HEK293 (cell line): ENCODE measurements around the gene ELAVL2.

Experiments
- CTCF ChIA-PET: fragments of 350-600 bp; formaldehyde crosslinking; extraction: SDS; loops from one replicate; lab custom pipeline; 2021; ENCODE audit warnings: antibody characterized with exemption; lab: Yijun Ruan, JAX
- POLR2A ChIA-PET: fragments of 300-600 bp; formaldehyde crosslinking; extraction: SDS; loops from one replicate; lab custom pipeline; 2020; ENCODE audit warnings: antibody characterized with exemption, inconsistent platforms; lab: Yijun Ruan, JAX
- H3K27ac ChIP-seq: fragments of 200-500 bp; sonication (Bioruptor generic); 2 replicates; pipeline ENCODE4 v1.5.1; 2014; ENCODE audit warnings: low read depth, low read length, control low read depth, inconsistent platforms; ENCODE audit errors: extremely low read depth
- H3K36me3 ChIP-seq, 2 experiments: fragments of 200-500 bp in 1 of 2; sonication (Bioruptor generic) in 1 of 2; 1 replicate in 1 of 2; 2 replicates in 1 of 2; pipeline ENCODE4 v1.5.1; 2014 to 2017; ENCODE audit warnings: inconsistent platforms in 2 of 2, low read length in 2 of 2; ENCODE audit not compliant: control insufficient read depth in 2 of 2, insufficient read depth in 1 of 2
- H3K4me1 ChIP-seq: fragments of 200-500 bp; sonication (Bioruptor generic); 2 replicates; pipeline ENCODE4 v1.5.1; 2014; ENCODE audit warnings: mild to moderate bottlenecking, low read length, inconsistent platforms; ENCODE audit not compliant: control insufficient read depth, insufficient read depth
- H3K4me3 ChIP-seq: 2 replicates; pipeline ENCODE4 v1.5.1; 2011; ENCODE audit warnings: low read depth, mild to moderate bottlenecking, control low read depth, low read length, moderate library complexity
- H3K9me3 ChIP-seq: fragments of 200-500 bp; sonication (Bioruptor generic); 2 replicates; pipeline ENCODE4 v1.5.1; 2014; ENCODE audit warnings: low read depth, low read length, inconsistent platforms; ENCODE audit not compliant: control insufficient read depth, insufficient read depth
- BCL11A ChIP-seq: fragments of 450-650 bp; formaldehyde crosslinking; IDR thresholded peaks from 2 replicates; pipeline ENCODE4 v1.5.1; 2016; ENCODE audit warnings: low read depth, missing biosample characterization, missing genetic modification characterization
- CTCF ChIP-seq: fragments of 450-650 bp; formaldehyde crosslinking; IDR thresholded peaks from 2 replicates; pipeline ENCODE4 v1.5.1; 2016; ENCODE audit warnings: missing biosample characterization, missing genetic modification characterization
- PATZ1 ChIP-seq: fragments of 450-650 bp; formaldehyde crosslinking; IDR thresholded peaks from 2 replicates; pipeline ENCODE4 v1.5.1; 2016; ENCODE audit warnings: missing biosample characterization, missing genetic modification characterization
- SP7 ChIP-seq: fragments of 450-650 bp; formaldehyde crosslinking; IDR thresholded peaks from 2 replicates; pipeline ENCODE4 v1.5.1; 2016; ENCODE audit warnings: missing biosample characterization, missing genetic modification characterization
- ZNF16 ChIP-seq: fragments of 450-650 bp; formaldehyde crosslinking; IDR thresholded peaks from 2 replicates; pipeline ENCODE4 v1.5.1; 2016; ENCODE audit warnings: low read depth, missing biosample characterization, missing genetic modification characterization
- ZNF274 ChIP-seq, 2 experiments: fragments of 200-500 bp in 1 of 2; fragments of 450-650 bp in 1 of 2; sonication (Bioruptor generic) in 1 of 2; formaldehyde crosslinking in 1 of 2; IDR thresholded peaks; 2 replicates each; pipeline versions ENCODE4 v1.5.1 to v1.6.1; 2014 to 2016; ENCODE audit warnings: borderline replicate concordance in 1 of 2, inconsistent platforms in 1 of 2, low read length in 1 of 2, missing biosample characterization in 1 of 2, missing genetic modification characterization in 1 of 2
- ZNF391 ChIP-seq: fragments of 450-650 bp; formaldehyde crosslinking; IDR thresholded peaks from 2 replicates; pipeline ENCODE4 v1.5.1; 2016; ENCODE audit warnings: low read depth, missing biosample characterization, missing genetic modification characterization, borderline replicate concordance
- ZNF404 ChIP-seq: fragments of 450-650 bp; formaldehyde crosslinking; IDR thresholded peaks from 2 replicates; pipeline ENCODE4 v1.5.1; 2017; ENCODE audit warnings: missing biosample characterization, missing genetic modification characterization
- ZNF423 ChIP-seq: fragments of 450-650 bp; formaldehyde crosslinking; IDR thresholded peaks from 2 replicates; pipeline ENCODE4 v1.5.1; 2016; ENCODE audit warnings: missing biosample characterization, missing genetic modification characterization
- ZNF510 ChIP-seq: fragments of 450-650 bp; formaldehyde crosslinking; IDR thresholded peaks from 2 replicates; pipeline ENCODE4 v1.5.1; 2018; ENCODE audit warnings: mild to moderate bottlenecking, missing genetic modification characterization, missing biosample characterization; ENCODE audit not compliant: insufficient replicate concordance
- ZNF561 ChIP-seq: fragments of 450-650 bp; IDR thresholded peaks from 2 replicates; pipeline ENCODE4 v1.5.1; 2018; ENCODE audit warnings: missing biosample characterization, missing genetic modification characterization, borderline replicate concordance
- ZNF621 ChIP-seq: fragments of 450-650 bp; formaldehyde crosslinking; IDR thresholded peaks from 2 replicates; pipeline ENCODE4 v1.5.1; 2017; ENCODE audit warnings: missing biosample characterization, missing genetic modification characterization
- ZNF791 ChIP-seq: fragments of 450-650 bp; formaldehyde crosslinking; IDR thresholded peaks from 2 replicates; pipeline ENCODE4 v1.5.1; 2016; ENCODE audit warnings: missing biosample characterization, missing genetic modification characterization
- ZSCAN30 ChIP-seq: fragments of 450-650 bp; IDR thresholded peaks from 2 replicates; pipeline ENCODE4 v1.5.1; 2018; ENCODE audit warnings: missing biosample characterization, mild to moderate bottlenecking, missing genetic modification characterization, moderate library complexity
- TF ChIP-seq, protein P1 (sequence below): fragments of 450-650 bp; formaldehyde crosslinking; IDR thresholded peaks from 2 replicates; pipeline ENCODE4 v1.5.1; 2017; ENCODE audit warnings: missing biosample characterization, missing genetic modification characterization
- TF ChIP-seq, protein P2 (sequence below): fragments of 450-650 bp; formaldehyde crosslinking; IDR thresholded peaks from 2 replicates; pipeline ENCODE4 v1.5.1; 2016; ENCODE audit warnings: missing biosample characterization, missing genetic modification characterization
- TF ChIP-seq, protein P3 (sequence below): fragments of 450-650 bp; formaldehyde crosslinking; IDR thresholded peaks from 2 replicates; pipeline ENCODE4 v1.5.1; 2016; ENCODE audit warnings: missing biosample characterization, missing genetic modification characterization
- TF ChIP-seq, protein P4 (sequence below): sonication (generic); formaldehyde crosslinking; IDR thresholded peaks from 2 replicates; pipeline ENCODE4 v1.8.1; 2022; ENCODE audit warnings: mild to moderate bottlenecking, moderate library complexity, missing genetic modification reagents
- TF ChIP-seq, protein P5 (sequence below): fragments of 450-650 bp; formaldehyde crosslinking; IDR thresholded peaks from 2 replicates; pipeline ENCODE4 v1.5.1; 2016; ENCODE audit warnings: missing biosample characterization, missing genetic modification characterization

The ELAVL2 gene

GRCh38 chr9:23771746-23772384 lies 54.2 kb downstream of the ELAVL2 start:
- Histone ChIP-seq H3K4me1 (peaks cover 21% of the 10 kb centered on the region), H3K4me3 (no peak overlapping the region), H3K36me3 (no peaks in the 10 kb centered on the region), H3K9me3 (no peaks in the 10 kb centered on the region), H3K27ac (no peak overlapping the region)
- TF ChIP-seq, protein P1, sequence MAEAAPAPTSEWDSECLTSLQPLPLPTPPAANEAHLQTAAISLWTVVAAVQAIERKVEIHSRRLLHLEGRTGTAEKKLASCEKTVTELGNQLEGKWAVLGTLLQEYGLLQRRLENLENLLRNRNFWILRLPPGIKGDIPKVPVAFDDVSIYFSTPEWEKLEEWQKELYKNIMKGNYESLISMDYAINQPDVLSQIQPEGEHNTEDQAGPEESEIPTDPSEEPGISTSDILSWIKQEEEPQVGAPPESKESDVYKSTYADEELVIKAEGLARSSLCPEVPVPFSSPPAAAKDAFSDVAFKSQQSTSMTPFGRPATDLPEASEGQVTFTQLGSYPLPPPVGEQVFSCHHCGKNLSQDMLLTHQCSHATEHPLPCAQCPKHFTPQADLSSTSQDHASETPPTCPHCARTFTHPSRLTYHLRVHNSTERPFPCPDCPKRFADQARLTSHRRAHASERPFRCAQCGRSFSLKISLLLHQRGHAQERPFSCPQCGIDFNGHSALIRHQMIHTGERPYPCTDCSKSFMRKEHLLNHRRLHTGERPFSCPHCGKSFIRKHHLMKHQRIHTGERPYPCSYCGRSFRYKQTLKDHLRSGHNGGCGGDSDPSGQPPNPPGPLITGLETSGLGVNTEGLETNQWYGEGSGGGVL (tag by site-specific recombination) = no peak
- TF ChIP-seq ZNF423 (tag by site-specific recombination) (no peak), ZNF391 (tag by site-specific recombination) (no peak), ZSCAN30 (tag by site-specific recombination) (no peak), ZNF274 (IDR thresholded peaks at IDR 0.05; ENCODE audit: low read length) (no peak), ZNF274 (tag by site-specific recombination; IDR thresholded peaks at IDR 0.05; ENCODE audit: borderline replicate concordance) (no peak), ZNF561 (tag by site-specific recombination) (no peak), ZNF16 (no peak), SP7 (no peak), PATZ1 (tag by site-specific recombination) (no peak), BCL11A (tag by site-specific recombination) (no peak)
- TF ChIP-seq, protein P2, sequence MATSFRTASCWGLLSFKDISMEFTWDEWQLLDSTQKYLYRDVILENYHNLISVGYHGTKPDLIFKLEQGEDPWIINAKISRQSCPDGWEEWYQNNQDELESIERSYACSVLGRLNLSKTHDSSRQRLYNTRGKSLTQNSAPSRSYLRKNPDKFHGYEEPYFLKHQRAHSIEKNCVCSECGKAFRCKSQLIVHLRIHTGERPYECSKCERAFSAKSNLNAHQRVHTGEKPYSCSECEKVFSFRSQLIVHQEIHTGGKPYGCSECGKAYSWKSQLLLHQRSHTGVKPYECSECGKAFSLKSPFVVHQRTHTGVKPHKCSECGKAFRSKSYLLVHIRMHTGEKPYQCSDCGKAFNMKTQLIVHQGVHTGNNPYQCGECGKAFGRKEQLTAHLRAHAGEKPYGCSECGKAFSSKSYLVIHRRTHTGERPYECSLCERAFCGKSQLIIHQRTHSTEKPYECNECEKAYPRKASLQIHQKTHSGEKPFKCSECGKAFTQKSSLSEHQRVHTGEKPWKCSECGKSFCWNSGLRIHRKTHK (tag by site-specific recombination) = no peak
- TF ChIP-seq, protein P3, sequence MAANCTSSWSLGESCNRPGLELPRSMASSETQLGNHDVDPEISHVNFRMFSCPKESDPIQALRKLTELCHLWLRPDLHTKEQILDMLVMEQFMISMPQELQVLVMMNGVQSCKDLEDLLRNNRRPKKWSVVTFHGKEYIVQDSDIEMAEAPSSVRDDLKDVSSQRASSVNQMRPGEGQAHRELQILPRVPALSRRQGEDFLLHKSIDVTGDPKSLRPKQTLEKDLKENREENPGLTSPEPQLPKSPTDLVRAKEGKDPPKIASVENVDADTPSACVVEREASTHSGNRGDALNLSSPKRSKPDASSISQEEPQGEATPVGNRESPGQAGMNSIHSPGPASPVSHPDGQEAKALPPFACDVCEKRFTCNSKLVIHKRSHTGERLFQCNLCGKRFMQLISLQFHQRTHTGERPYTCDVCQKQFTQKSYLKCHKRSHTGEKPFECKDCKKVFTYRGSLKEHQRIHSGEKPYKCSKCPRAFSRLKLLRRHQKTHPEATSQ = no peak
- TF ChIP-seq, protein P4, sequence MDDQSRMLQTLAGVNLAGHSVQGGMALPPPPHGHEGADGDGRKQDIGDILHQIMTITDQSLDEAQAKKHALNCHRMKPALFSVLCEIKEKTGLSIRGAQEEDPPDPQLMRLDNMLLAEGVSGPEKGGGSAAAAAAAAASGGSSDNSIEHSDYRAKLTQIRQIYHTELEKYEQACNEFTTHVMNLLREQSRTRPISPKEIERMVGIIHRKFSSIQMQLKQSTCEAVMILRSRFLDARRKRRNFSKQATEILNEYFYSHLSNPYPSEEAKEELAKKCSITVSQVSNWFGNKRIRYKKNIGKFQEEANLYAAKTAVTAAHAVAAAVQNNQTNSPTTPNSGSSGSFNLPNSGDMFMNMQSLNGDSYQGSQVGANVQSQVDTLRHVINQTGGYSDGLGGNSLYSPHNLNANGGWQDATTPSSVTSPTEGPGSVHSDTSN (CRISPR knock-in tag) = no peak
- POLR2A ChIA-PET = no interaction called here
- CTCF ChIA-PET = no interaction called here

DNA sequence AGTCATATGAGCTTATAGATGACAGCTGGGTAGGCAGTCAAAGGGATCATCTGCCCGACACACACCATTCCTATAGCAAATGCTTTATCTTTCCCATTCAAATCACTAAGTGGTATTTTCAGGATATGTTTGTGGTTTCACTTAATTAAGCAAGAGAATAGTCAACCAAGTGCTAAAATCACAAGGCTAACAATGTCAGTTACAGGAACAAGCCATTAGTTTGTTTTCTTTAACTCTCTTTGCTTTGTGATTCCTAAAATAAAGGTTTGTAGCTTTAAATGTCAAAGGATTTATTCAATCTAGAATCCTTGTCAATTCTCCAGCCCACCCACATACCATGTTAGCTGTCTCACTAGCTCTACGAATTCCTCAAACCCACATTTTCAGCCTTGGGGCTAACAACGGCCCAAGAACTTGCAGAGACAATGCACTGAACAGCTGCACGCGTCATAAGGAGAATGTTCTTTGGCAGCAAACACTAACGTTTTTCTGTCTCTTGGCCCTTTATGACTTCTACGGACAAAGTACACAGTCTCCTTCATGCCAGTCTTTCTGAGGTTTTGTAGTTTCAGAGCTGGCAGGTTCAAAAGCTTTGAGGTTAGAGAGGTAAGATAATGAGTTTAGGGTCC lies 56.6 kb downstream of the ELAVL2 start:
- Histone ChIP-seq H3K4me1 (peaks cover 13% of the 10 kb centered on the region; the same call in 1 of the 2 replicates), H3K4me3 (no peak overlapping the region), H3K27ac (no peak overlapping the region), H3K9me3 (no peaks in the 10 kb centered on the region), H3K36me3 (no peaks in the 10 kb centered on the region)
- POLR2A ChIA-PET = interaction anchor here (1.0 to 2.1 kb wide), 2 partner anchors 52 to 54 kb away, joined by 3 to 8 read pairs; no protein-coding TSS in a partner anchor
- CTCF ChIA-PET = interaction anchor here (0.6 to 1.7 kb wide), 3 partner anchors 25 to 73 kb away, joined by 3 to 4 read pairs (median 4); no protein-coding TSS in a partner anchor
- TF ChIP-seq CTCF (tag by site-specific recombination) = no peak
- no peak for TF ChIP-seq ZSCAN30 (tag by site-specific recombination)
- TF ChIP-seq ZNF621 = no peak
- TF ChIP-seq ZNF404 (tag by site-specific recombination) = no peak
- TF ChIP-seq, protein P5, sequence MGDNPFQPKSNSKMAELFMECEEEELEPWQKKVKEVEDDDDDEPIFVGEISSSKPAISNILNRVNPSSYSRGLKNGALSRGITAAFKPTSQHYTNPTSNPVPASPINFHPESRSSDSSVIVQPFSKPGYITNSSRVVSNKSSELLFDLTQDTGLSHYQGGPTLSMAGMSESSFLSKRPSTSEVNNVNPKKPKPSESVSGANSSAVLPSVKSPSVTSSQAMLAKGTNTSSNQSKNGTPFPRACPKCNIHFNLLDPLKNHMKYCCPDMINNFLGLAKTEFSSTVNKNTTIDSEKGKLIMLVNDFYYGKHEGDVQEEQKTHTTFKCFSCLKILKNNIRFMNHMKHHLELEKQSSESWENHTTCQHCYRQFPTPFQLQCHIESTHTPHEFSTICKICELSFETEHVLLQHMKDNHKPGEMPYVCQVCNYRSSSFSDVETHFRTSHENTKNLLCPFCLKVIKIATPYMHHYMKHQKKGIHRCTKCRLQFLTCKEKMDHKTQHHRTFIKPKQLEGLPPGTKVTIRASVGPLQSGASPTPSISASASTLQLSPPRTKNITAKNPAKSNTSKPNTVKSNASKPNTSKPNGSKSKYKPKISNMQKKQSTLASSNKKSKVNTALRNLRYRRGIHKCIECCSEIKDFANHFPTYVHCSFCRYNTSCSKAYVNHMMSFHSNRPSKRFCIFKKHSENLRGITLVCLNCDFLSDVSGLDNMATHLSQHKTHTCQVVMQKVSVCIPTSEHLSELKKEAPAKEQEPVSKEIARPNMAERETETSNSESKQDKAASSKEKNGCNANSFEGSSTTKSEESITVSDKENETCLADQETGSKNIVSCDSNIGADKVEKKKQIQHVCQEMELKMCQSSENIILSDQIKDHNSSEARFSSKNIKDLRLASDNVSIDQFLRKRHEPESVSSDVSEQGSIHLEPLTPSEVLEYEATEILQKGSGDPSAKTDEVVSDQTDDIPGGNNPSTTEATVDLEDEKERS (tag by site-specific recombination) = no peak
- TF ChIP-seq ZNF791 (tag by site-specific recombination) = no peak
- TF ChIP-seq ZNF510 = no peak
